GM19025 (cell line): ENCODE measurements around the gene SCN10A.

Experiments used
- ATAC-seq: cut with Tn5 transposase; IDR thresholded peaks from one replicate; pipeline ENCODE4 v1.9.1; 2021; ENCODE audit warnings: mild to moderate bottlenecking, low read depth, moderate library complexity; ENCODE audit not compliant: unreplicated experiment

The SCN10A gene

GRCh38 chr3:38722781-38723568, 93.0 kb downstream of the SCN10A start:
- ATAC-seq, result no peak

GRCh38 chr3:38721207-38721772, 94.7 kb downstream of the SCN10A start:
- no peak for ATAC-seq

- no peak for ATAC-seq
Measured at GRCh38 chr3:38720465-38720864, 95.6 kb downstream of the SCN10A start.

GRCh38 chr3:38717355-38718240, 98.4 kb downstream of the SCN10A start:
- no peak for ATAC-seq

GRCh38 chr3:38713121-38713520, 102.9 kb downstream of the SCN10A start:
- ATAC-seq, result no peak

GRCh38 chr3:38711321-38711720, 104.7 kb downstream of the SCN10A start:
- no peak for ATAC-seq

- ATAC-seq, result no peak
Measured at GRCh38 chr3:38707730-38708129, 108.3 kb downstream of the SCN10A start.

GRCh38 chr3:38706961-38707360, 109.1 kb downstream of the SCN10A start:
- no peak for ATAC-seq

- ATAC-seq, result no peak
Measured at GRCh38 chr3:38702231-38702630, 113.8 kb downstream of the SCN10A start.

- ATAC-seq, result no peak
Measured at GRCh38 chr3:38698760-38699159, 117.3 kb downstream of the SCN10A start.

GRCh38 chr3:38698061-38698460, 118.0 kb downstream of the SCN10A start:
- no peak for ATAC-seq

GRCh38 chr3:38696034-38696433, 120.0 kb downstream of the SCN10A start:
- ATAC-seq, result no peak

GRCh38 chr3:38690185-38690584, 125.8 kb downstream of the SCN10A start:
- no peak for ATAC-seq

- no peak for ATAC-seq
Measured at GRCh38 chr3:38689774-38690173, 126.2 kb downstream of the SCN10A start.

- ATAC-seq, result no peak
Measured at GRCh38 chr3:38689346-38689745, 126.7 kb downstream of the SCN10A start.

- ATAC-seq, result no peak
Measured at GRCh38 chr3:38687321-38687720, 128.7 kb downstream of the SCN10A start.

- no peak for ATAC-seq
Measured at GRCh38 chr3:38684546-38684945, 131.5 kb downstream of the SCN10A start.

GRCh38 chr3:38669668-38670067, 146.3 kb downstream of the SCN10A start:
- no peak for ATAC-seq

- ATAC-seq, result no peak
Measured at GRCh38 chr3:38662544-38662943, 153.5 kb downstream of the SCN10A start.

- ATAC-seq, result no peak
Measured at GRCh38 chr3:38658841-38659240, 157.2 kb downstream of the SCN10A start.

GRCh38 chr3:38657369-38657768, 158.6 kb downstream of the SCN10A start:
- no peak for ATAC-seq
